Caco-2 (cell line): ENCODE measurements around the gene BABAM2. TPM values are rescaled to one million over a fixed set of nuclear protein-coding genes. Genes with fewer than 3 reads are reported as not detected.

Experiments used
- BruUV-seq: library from RNA; stranded (reverse); fragments of 400-500 nt; replicated peaks from 2 replicates; lab custom pipeline; 2021; lab: Mats Ljungman, UMichigan
- CTCF ChIA-PET: fragments of 300-600 bp; sonication (Branson Sonifier 250); formaldehyde crosslinking; loops from one replicate; lab custom pipeline; 2022; ENCODE audit warnings: antibody characterized with exemption; lab: Charles Lee
- POLR2A ChIA-PET: fragments of 300-600 bp; sonication (Branson Sonifier 250); formaldehyde crosslinking; loops from one replicate; lab custom pipeline; 2022; ENCODE audit warnings: antibody characterized with exemption; lab: Charles Lee
- DNase-seq, 2 experiments: peaks; one replicate each; pipeline versions ENCODE4 v3.0.0 to v3.0.0-alpha.2; 2020 to 2022
- H3K27me3 ChIP-seq: replicated peaks from 2 replicates; pipeline ENCODE4 v1.6.0; 2011; ENCODE audit warnings: low read length; ENCODE audit not compliant: control insufficient read depth, insufficient read depth
- H3K36me3 ChIP-seq: 2 replicates; pipeline ENCODE4 v1.5.1; 2011; ENCODE audit warnings: low read length; ENCODE audit not compliant: control insufficient read depth, insufficient read depth
- H3K4me1 ChIP-seq: fragments of 250-450 bp; sonication (Bioruptor Pico); 2 replicates; pipeline ENCODE4 v1.5.1; 2020; ENCODE audit warnings: mild to moderate bottlenecking
- H3K4me3 ChIP-seq: 2 replicates; pipeline ENCODE4 v1.5.1; 2011; ENCODE audit warnings: low read depth, mild to moderate bottlenecking, control low read depth, low read length
- H3K9me3 ChIP-seq: fragments of 250-450 bp; sonication (Bioruptor Pico); 2 replicates; pipeline ENCODE4 v1.5.1; 2020; ENCODE audit warnings: mild to moderate bottlenecking, moderate library complexity
- H3K27ac Mint-ChIP-seq: one replicate; pipeline ENCODE4 v1.8.0; 2022; ENCODE audit warnings: mixed read lengths; ENCODE audit not compliant: unreplicated experiment
- H3K27me3 Mint-ChIP-seq: one replicate; pipeline ENCODE4 v1.8.0; 2022; ENCODE audit warnings: mixed read lengths; ENCODE audit not compliant: insufficient read depth, unreplicated experiment
- H3K36me3 Mint-ChIP-seq: one replicate; pipeline ENCODE4 v1.8.0; 2022; ENCODE audit warnings: mild to moderate bottlenecking, mixed read lengths; ENCODE audit not compliant: insufficient read depth, unreplicated experiment
- H3K4me1 Mint-ChIP-seq: one replicate; pipeline ENCODE4 v1.8.0; 2022; ENCODE audit warnings: low read depth, mixed read lengths; ENCODE audit not compliant: unreplicated experiment
- H3K4me3 Mint-ChIP-seq: one replicate; pipeline ENCODE4 v1.8.0; 2022; ENCODE audit warnings: mild to moderate bottlenecking, moderate library complexity, mixed read lengths; ENCODE audit not compliant: unreplicated experiment
- H3K9me3 Mint-ChIP-seq: one replicate; pipeline ENCODE4 v1.8.0; 2022; ENCODE audit warnings: mixed read lengths; ENCODE audit not compliant: unreplicated experiment
- CTCF ChIP-seq, 2 experiments: fragments of 200-600 bp in 1 of 2; IDR thresholded peaks; 1 replicate in 1 of 2; 2 replicates in 1 of 2; pipeline versions ENCODE4 v1.5.1 to v1.8.0; 2011 to 2022; ENCODE audit warnings: antibody characterized with exemption in 1 of 2, control low read depth in 1 of 2, inconsistent platforms in 1 of 2, low read depth in 1 of 2, low read length in 1 of 2, mild to moderate bottlenecking in 1 of 2, moderate library complexity in 1 of 2; ENCODE audit not compliant: insufficient read depth in 1 of 2, severe bottlenecking in 1 of 2, unreplicated experiment in 1 of 2
- intact Hi-C: fragments of 100-400 bp; cut with micrococcal nuclease; formaldehyde crosslinking; loops from one replicate; pipeline ENCODE4 v1.10.0; 2022; ENCODE audit not compliant: unreplicated experiment
- total RNA-seq: library from RNA; stranded (reverse); gene quantifications from 2 replicates; pipeline ENCODE4 v1.2.3, GENCODE V29; 2022

BABAM2 gene
- total RNA-seq, 1 experiment from 2014 or later, result 57.3 TPM

GRCh38 chr2:28296243-28296642 is 405.7 kb downstream of the BABAM2 start:
- no peaks in the 10 kb centered on the region for H3K9me3 Mint-ChIP-seq
- no peak for DNase-seq
- no peaks in the 10 kb centered on the region for H3K36me3 Mint-ChIP-seq
- H3K27me3 Mint-ChIP-seq, result no peaks in the 10 kb centered on the region
- Histone ChIP-seq H3K9me3 (no peaks in the 10 kb centered on the region), H3K4me3 (no peak overlapping the region), H3K4me1 (no peaks in the 10 kb centered on the region), H3K27me3 (no peaks in the 10 kb centered on the region), H3K36me3 (no peaks in the 10 kb centered on the region)
- no peak for TF ChIP-seq CTCF (IDR thresholded peaks at IDR 0.05; ENCODE audit: insufficient read depth in 1 of 2, low read depth in 1 of 2, low read length in 1 of 2, severe bottlenecking in 1 of 2, unreplicated experiment in 1 of 2)
- CTCF ChIA-PET, result no interaction called here
- POLR2A ChIA-PET, result no interaction called here
- no peak overlapping the region for H3K4me3 Mint-ChIP-seq
- intact Hi-C loops, result no loop called here
- BruUV-seq, result no TSS peak
- H3K4me1 Mint-ChIP-seq, result no peaks in the 10 kb centered on the region
- no peak overlapping the region for H3K27ac Mint-ChIP-seq

- H3K4me3 ChIP-seq, result no peak overlapping the region
- no peak for DNase-seq
- intact Hi-C loops, result no loop called here
- CTCF ChIA-PET, result no interaction called here
- Mint-ChIP-seq H3K36me3 (no peaks in the 10 kb centered on the region), H3K9me3 (no peaks in the 10 kb centered on the region), H3K4me1 (no peaks in the 10 kb centered on the region), H3K4me3 (no peak overlapping the region), H3K27ac (no peak overlapping the region), H3K27me3 (no peaks in the 10 kb centered on the region)
- no TSS peak for BruUV-seq
- no peaks in the 10 kb centered on the region for H3K27me3 ChIP-seq
- no peaks in the 10 kb centered on the region for H3K36me3 ChIP-seq
- TF ChIP-seq CTCF (IDR thresholded peaks at IDR 0.05; ENCODE audit: insufficient read depth in 1 of 2, low read depth in 1 of 2, low read length in 1 of 2, severe bottlenecking in 1 of 2, unreplicated experiment in 1 of 2), result no peak
- no peaks in the 10 kb centered on the region for H3K4me1 ChIP-seq
- POLR2A ChIA-PET, result no interaction called here
- H3K9me3 ChIP-seq, result no peaks in the 10 kb centered on the region
Measured at GRCh38 chr2:28296904-28297303, 406.4 kb downstream of the BABAM2 start.

- Mint-ChIP-seq H3K4me1 (no peaks in the 10 kb centered on the region), H3K9me3 (no peaks in the 10 kb centered on the region), H3K27me3 (no peaks in the 10 kb centered on the region), H3K27ac (no peak overlapping the region), H3K4me3 (no peak overlapping the region), H3K36me3 (no peaks in the 10 kb centered on the region)
- intact Hi-C loops, result no loop called here
- no peaks in the 10 kb centered on the region for H3K4me1 ChIP-seq
- no peaks in the 10 kb centered on the region for H3K27me3 ChIP-seq
- BruUV-seq, result no TSS peak
- no peaks in the 10 kb centered on the region for H3K9me3 ChIP-seq
- ChIA-PET CTCF (no interaction called here), POLR2A (no interaction called here)
- H3K36me3 ChIP-seq, result no peaks in the 10 kb centered on the region
- DNase-seq, result no peak
- no peak overlapping the region for H3K4me3 ChIP-seq
- no peak for TF ChIP-seq CTCF (IDR thresholded peaks at IDR 0.05; ENCODE audit: insufficient read depth in 1 of 2, low read depth in 1 of 2, low read length in 1 of 2, severe bottlenecking in 1 of 2, unreplicated experiment in 1 of 2)
Measured at GRCh38 chr2:28297531-28297930, 407.0 kb downstream of the BABAM2 start.
